ENCODE results near the gene UFC1. TPM values are rescaled to one million over a fixed set of nuclear protein-coding genes. Genes with fewer than 3 reads are reported as not detected.
A peak's percentile ranks its signal among the peaks of the same experiment; 100 is the strongest.

The UFC1 gene
- total and polyA plus RNA-seq, 2 donors (not counting 3 experiments of a cell fraction or from before 2014, with no cell fraction given), result 102 to 149 TPM

GRCh38 chr1:161188381-161188780 is 34.6 kb downstream of the UFC1 start:
- DNase-seq (ENCODE audit: low read depth, low spot score) (no peak), FAIRE-seq (peak; percentile 43)
- BruUV-seq (replicated peaks), result no TSS peak
- H3K36me3 ChIP-seq (ENCODE audit: control insufficient read depth in 2 of 2, extremely low read depth in 1 of 2, insufficient read depth in 2 of 2, low read length in 2 of 2), result peaks cover 2 to 3% of the 10 kb centered on the region in 2 experiments
- no peak overlapping the region for H3K9ac ChIP-seq (replicated peaks; ENCODE audit: extremely low read depth, insufficient read depth, low read length)
- no peak overlapping the region for H2AFZ ChIP-seq (ENCODE audit: low read depth, low read length)
- H4K20me1 ChIP-seq (replicated peaks; ENCODE audit: control insufficient read depth, extremely low read depth, insufficient read depth, low read length), result no peaks in the 10 kb centered on the region
- TF ChIP-seq MYC (IDR thresholded peaks at IDR 0.05; ENCODE audit: low read depth, low read length) (no peak), POLR2AphosphoS5 (IDR thresholded peaks at IDR 0.05; ENCODE audit: insufficient read depth, low read depth, low read length) (no peak), EZH2 (IDR thresholded peaks at IDR 0.05; ENCODE audit: borderline replicate concordance, low read depth, low read length, severe bottlenecking) (no peak), MAX (IDR thresholded peaks at IDR 0.05; ENCODE audit: insufficient read depth, insufficient read length) (no peak), GATA2 (IDR thresholded peaks at IDR 0.05; ENCODE audit: insufficient read depth, insufficient read length, low read depth, low read length) (no peak), CTCF (IDR thresholded peaks at IDR 0.05; ENCODE audit: extremely low read depth in 1 of 2, insufficient read depth in 1 of 2, low read depth in 1 of 2, low read length in 2 of 2) (no peak), FOS (IDR thresholded peaks at IDR 0.05; ENCODE audit: borderline replicate concordance, insufficient read depth, low read length) (no peak), JUN (IDR thresholded peaks at IDR 0.05; ENCODE audit: borderline replicate concordance, insufficient read depth, insufficient read length, low read depth) (no peak), POLR2A (IDR thresholded peaks at IDR 0.05; ENCODE audit: low read depth, low read length) (no peak)
- intact Hi-C loops (cut with micrococcal nuclease) (loop anchor here (1.0 kb wide), 1 partner anchor 22 kb away; the partner anchor contains the start of gene PPOX), dilution Hi-C loops (cut with MboI; ENCODE audit: extremely low pct_ligation_motif_present, low sequenced_read_pairs) (no loop called here)
- H3K9me3 ChIP-seq (replicated peaks; ENCODE audit: control insufficient read depth, insufficient read depth, low read length), result no peaks in the 10 kb centered on the region
- ChIA-PET POLR2A (no interaction called here), CTCF (no interaction called here)
- no peaks in the 10 kb centered on the region for H3K9me1 ChIP-seq (replicated peaks; ENCODE audit: control insufficient read depth, extremely low read depth, insufficient read depth, low read length)
- H3K4me1 ChIP-seq (ENCODE audit: control insufficient read depth, extremely low read depth, insufficient read depth, low read length), result peaks cover 28% of the 10 kb centered on the region
- no peaks in the 10 kb centered on the region for H3K79me2 ChIP-seq (ENCODE audit: control insufficient read depth, insufficient read depth, low read length)
- H3K27ac ChIP-seq (ENCODE audit: insufficient read depth, low read depth, low read length), result no peak overlapping the region
- no peak overlapping the region for H3K4me2 ChIP-seq (ENCODE audit: insufficient read depth, low read length)
- no peak overlapping the region for H3K4me3 ChIP-seq (replicated peaks in 1 of 3; ENCODE audit: insufficient read depth in 1 of 3, low read depth in 1 of 3, low read length in 3 of 3)
- H3K27me3 ChIP-seq (ENCODE audit: control insufficient read depth in 2 of 2, insufficient read depth in 2 of 2, low read length in 2 of 2), result no peaks in the 10 kb centered on the region

Data from endothelial cell of umbilical vein (primary cell).